HEK293T (cell line): ENCODE data around the gene RCAN1.

Source experiments
- BHLHE40 ChIP-seq: fragments of 450-650 bp; IDR thresholded peaks from 2 replicates; pipeline ENCODE4 v1.6.1; 2016; ENCODE audit warnings: mild to moderate bottlenecking, moderate library complexity, borderline replicate concordance
- FOXK2 ChIP-seq: fragments of 450-650 bp; IDR thresholded peaks from 2 replicates; pipeline ENCODE4 v1.6.1; 2016; ENCODE audit warnings: mild to moderate bottlenecking
- FOXM1 ChIP-seq: fragments of 450-650 bp; IDR thresholded peaks from 2 replicates; pipeline ENCODE4 v1.6.1; 2017; ENCODE audit warnings: mild to moderate bottlenecking, borderline replicate concordance
- HDGF ChIP-seq: fragments of 450-650 bp; IDR thresholded peaks from 2 replicates; pipeline ENCODE4 v1.6.1; 2017; ENCODE audit warnings: antibody characterized with exemption, borderline replicate concordance
- NFRKB ChIP-seq: fragments of 450-650 bp; IDR thresholded peaks from 2 replicates; pipeline ENCODE4 v1.6.1; 2016; ENCODE audit warnings: mild to moderate bottlenecking, moderate library complexity
- SP1 ChIP-seq: fragments of 450-650 bp; IDR thresholded peaks from 2 replicates; pipeline ENCODE4 v1.6.1; 2017
- SUZ12 ChIP-seq: fragments of 450-650 bp; IDR thresholded peaks from 2 replicates; pipeline ENCODE4 v1.6.1; 2016; ENCODE audit warnings: mild to moderate bottlenecking
- TARDBP ChIP-seq: fragments of 450-650 bp; IDR thresholded peaks from 2 replicates; pipeline ENCODE4 v1.6.1; 2016

GRCh38 chr21:34560021-34560420, 54.9 kb downstream of the RCAN1 start:
- TF ChIP-seq BHLHE40 (no peak), SP1 (no peak), HDGF (no peak), NFRKB (no peak), FOXK2 (no peak), SUZ12 (no peak), FOXM1 (no peak), TARDBP (no peak)
